NB4 (cell line): ENCODE data around the gene SHISA6.

Experiments used
- POLR2A ChIP-seq: IDR thresholded peaks from 2 replicates; pipeline ENCODE4 v1.6.1; 2011; ENCODE audit warnings: mild to moderate bottlenecking; ENCODE audit not compliant: insufficient read length; ENCODE audit errors: extremely low read depth
- TF ChIP-seq, protein P1 (sequence below): IDR thresholded peaks from one replicate; pipeline ENCODE4 v1.5.1; 2012; ENCODE audit warnings: low read depth, low read length

DNA sequence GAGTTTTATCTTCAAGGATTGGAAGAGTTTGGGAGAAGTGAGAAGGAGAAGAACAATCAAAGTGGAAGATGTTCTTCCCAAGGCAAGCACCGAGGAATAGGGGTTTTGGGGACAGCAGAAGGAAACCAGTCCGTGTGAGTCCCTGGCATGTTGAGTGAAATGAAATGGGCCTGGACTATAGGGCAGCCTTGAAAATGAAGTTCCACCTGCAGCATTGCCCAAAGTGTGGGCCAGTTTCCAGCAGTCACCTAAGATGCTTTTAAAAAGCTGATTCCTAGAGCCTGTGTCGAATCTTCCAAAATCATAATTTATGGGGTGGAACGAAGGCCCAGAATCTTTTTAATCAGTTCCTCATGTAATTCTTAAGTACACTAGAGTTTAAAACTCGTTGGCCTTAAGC, 297.4 kb downstream of the SHISA6 start:
- TF ChIP-seq, protein P1, sequence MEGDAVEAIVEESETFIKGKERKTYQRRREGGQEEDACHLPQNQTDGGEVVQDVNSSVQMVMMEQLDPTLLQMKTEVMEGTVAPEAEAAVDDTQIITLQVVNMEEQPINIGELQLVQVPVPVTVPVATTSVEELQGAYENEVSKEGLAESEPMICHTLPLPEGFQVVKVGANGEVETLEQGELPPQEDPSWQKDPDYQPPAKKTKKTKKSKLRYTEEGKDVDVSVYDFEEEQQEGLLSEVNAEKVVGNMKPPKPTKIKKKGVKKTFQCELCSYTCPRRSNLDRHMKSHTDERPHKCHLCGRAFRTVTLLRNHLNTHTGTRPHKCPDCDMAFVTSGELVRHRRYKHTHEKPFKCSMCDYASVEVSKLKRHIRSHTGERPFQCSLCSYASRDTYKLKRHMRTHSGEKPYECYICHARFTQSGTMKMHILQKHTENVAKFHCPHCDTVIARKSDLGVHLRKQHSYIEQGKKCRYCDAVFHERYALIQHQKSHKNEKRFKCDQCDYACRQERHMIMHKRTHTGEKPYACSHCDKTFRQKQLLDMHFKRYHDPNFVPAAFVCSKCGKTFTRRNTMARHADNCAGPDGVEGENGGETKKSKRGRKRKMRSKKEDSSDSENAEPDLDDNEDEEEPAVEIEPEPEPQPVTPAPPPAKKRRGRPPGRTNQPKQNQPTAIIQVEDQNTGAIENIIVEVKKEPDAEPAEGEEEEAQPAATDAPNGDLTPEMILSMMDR, result no peak
- TF ChIP-seq POLR2A, result no peak
